Cardiac muscle cell (in vitro differentiated cells and primary cell): ENCODE measurements around the gene CHD6. TPM values are rescaled to one million over a fixed set of nuclear protein-coding genes. Genes with fewer than 3 reads are reported as not detected.
A peak's percentile ranks its signal among the peaks of the same experiment; 100 is the strongest.

Experiments used
- DNase-seq, 2 donors: peaks; one replicate each; pipeline versions ENCODE4 v3.0.0 to v3.0.0-alpha.2; 2010 to 2017; ENCODE audit warnings: low read depth in 1 of 2, low spot score in 1 of 2
- H3K27ac ChIP-seq: fragments of 200-600 bp; sonication (generic); 2 replicates; pipeline ENCODE4 v1.5.1; 2016
- H3K27me3 ChIP-seq: fragments of 200-600 bp; sonication (generic); 2 replicates; pipeline ENCODE4 v1.6.0; 2016; ENCODE audit warnings: control low read depth
- H3K36me3 ChIP-seq: fragments of 200-600 bp; sonication (generic); 2 replicates; pipeline ENCODE4 v1.5.1; 2016; ENCODE audit warnings: control low read depth
- H3K4me1 ChIP-seq: fragments of 200-600 bp; sonication (generic); 2 replicates; pipeline ENCODE4 v1.8.1; 2017; ENCODE audit warnings: low read depth, mild to moderate bottlenecking, mixed run types
- H3K4me3 ChIP-seq: fragments of 200-600 bp; sonication (generic); 2 replicates; pipeline ENCODE4 v1.5.1; 2016; ENCODE audit warnings: mild to moderate bottlenecking
- H3K9me3 ChIP-seq: fragments of 200-600 bp; sonication (generic); 2 replicates; pipeline ENCODE4 v1.5.1; 2017; ENCODE audit warnings: low read depth, mild to moderate bottlenecking, control low read depth
- CTCF ChIP-seq: IDR thresholded peaks from 2 replicates; pipeline ENCODE4 v1.5.1; 2012; ENCODE audit warnings: low read depth, mild to moderate bottlenecking, low read length
- polyA plus RNA-seq: library from polyadenylated mRNA; unstranded; fragments of >200 nt; fragmentation: Nextera tagmentation; extraction: Ambion mirVana; gene quantifications from 2 replicates; pipeline ENCODE4 v1.2.1, GENCODE V29; 2016
- total RNA-seq: library from RNA; depleted of rRNA; stranded (reverse); fragments of >200 nt; gene quantifications from 2 replicates; pipeline ENCODE4 v1.2.3, GENCODE V29; 2016

Gene CHD6, protein sequence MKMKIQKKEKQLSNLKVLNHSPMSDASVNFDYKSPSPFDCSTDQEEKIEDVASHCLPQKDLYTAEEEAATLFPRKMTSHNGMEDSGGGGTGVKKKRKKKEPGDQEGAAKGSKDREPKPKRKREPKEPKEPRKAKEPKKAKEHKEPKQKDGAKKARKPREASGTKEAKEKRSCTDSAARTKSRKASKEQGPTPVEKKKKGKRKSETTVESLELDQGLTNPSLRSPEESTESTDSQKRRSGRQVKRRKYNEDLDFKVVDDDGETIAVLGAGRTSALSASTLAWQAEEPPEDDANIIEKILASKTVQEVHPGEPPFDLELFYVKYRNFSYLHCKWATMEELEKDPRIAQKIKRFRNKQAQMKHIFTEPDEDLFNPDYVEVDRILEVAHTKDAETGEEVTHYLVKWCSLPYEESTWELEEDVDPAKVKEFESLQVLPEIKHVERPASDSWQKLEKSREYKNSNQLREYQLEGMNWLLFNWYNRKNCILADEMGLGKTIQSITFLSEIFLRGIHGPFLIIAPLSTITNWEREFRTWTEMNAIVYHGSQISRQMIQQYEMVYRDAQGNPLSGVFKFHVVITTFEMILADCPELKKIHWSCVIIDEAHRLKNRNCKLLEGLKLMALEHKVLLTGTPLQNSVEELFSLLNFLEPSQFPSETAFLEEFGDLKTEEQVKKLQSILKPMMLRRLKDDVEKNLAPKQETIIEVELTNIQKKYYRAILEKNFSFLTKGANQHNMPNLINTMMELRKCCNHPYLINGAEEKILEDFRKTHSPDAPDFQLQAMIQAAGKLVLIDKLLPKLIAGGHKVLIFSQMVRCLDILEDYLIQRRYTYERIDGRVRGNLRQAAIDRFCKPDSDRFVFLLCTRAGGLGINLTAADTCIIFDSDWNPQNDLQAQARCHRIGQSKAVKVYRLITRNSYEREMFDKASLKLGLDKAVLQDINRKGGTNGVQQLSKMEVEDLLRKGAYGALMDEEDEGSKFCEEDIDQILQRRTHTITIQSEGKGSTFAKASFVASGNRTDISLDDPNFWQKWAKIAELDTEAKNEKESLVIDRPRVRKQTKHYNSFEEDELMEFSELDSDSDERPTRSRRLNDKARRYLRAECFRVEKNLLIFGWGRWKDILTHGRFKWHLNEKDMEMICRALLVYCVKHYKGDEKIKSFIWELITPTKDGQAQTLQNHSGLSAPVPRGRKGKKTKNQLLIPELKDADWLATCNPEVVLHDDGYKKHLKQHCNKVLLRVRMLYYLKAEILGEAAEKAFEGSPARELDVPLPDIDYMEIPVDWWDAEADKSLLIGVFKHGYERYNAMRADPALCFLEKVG (N-terminal part only)
- total RNA-seq = 29.3 and 61.9 TPM in 2 replicates
- 56.3 and 75.5 TPM in 2 replicates for polyA plus RNA-seq

- H3K4me3 ChIP-seq = peak within 1 kb of the TSS; percentile 56
- no peaks in the 10 kb centered on the region for H3K36me3 ChIP-seq
- no peaks in the 10 kb centered on the region for H3K9me3 ChIP-seq
- peaks cover 6% of the 10 kb centered on the region for H3K4me1 ChIP-seq
- no peaks in the 10 kb centered on the region for H3K27me3 ChIP-seq
- H3K27ac ChIP-seq = peak within 1 kb of the TSS; percentile 97
- peak; percentile 100 for DNase-seq
- no peak for TF ChIP-seq CTCF
These were observed at the start of gene CHD6 for GRCh38 chr20:41617902-41618806. CHD6 (minus strand) TSS chr20:41618377; CDS start chr20:41551337, 67,040 bp downstream.

- Histone ChIP-seq H3K36me3 (no peaks in the 10 kb centered on the region), H3K4me3 (no peak overlapping the region), H3K4me1 (no peaks in the 10 kb centered on the region), H3K27ac (no peak overlapping the region), H3K27me3 (no peaks in the 10 kb centered on the region), H3K9me3 (no peaks in the 10 kb centered on the region)
- DNase-seq = peak in 1 of 2 donors; percentile 22
- TF ChIP-seq CTCF = no peak
These were observed 46.4 kb upstream of the CHD6 start for GRCh38 chr20:41664584-41664983.

DNA sequence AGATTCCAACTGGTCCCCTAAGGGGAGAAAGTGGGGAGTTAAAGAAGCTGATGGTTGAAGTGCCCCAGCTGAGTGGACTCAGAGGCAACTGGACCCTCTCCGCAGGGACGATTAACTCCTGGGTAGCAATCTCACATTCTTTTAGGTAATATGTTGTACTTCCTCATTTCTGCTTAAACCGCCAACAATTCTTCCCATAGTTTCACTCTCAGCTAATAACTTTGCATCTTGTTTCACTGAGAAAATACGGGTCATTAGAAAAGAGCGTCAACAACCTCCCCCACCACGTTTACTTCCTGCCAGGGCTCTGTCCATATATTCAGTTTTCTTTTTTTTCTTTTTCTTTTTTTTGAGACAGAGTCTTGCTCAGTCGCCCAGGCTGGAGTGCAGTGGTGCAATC lies 39.5 kb upstream of the CHD6 start:
- H3K4me1 ChIP-seq = no peaks in the 10 kb centered on the region
- H3K9me3 ChIP-seq = no peaks in the 10 kb centered on the region
- no peak for DNase-seq
- H3K27ac ChIP-seq = no peak overlapping the region
- no peaks in the 10 kb centered on the region for H3K36me3 ChIP-seq
- TF ChIP-seq CTCF = no peak
- no peak overlapping the region for H3K4me3 ChIP-seq
- H3K27me3 ChIP-seq = no peaks in the 10 kb centered on the region

GRCh38 chr20:41655962-41656618 lies 37.9 kb upstream of the CHD6 start:
- no peak overlapping the region for H3K4me3 ChIP-seq
- no peaks in the 10 kb centered on the region for H3K9me3 ChIP-seq
- H3K4me1 ChIP-seq = no peaks in the 10 kb centered on the region
- H3K27me3 ChIP-seq = no peaks in the 10 kb centered on the region
- no peak overlapping the region for H3K27ac ChIP-seq
- H3K36me3 ChIP-seq = no peaks in the 10 kb centered on the region
- TF ChIP-seq CTCF = no peak
- DNase-seq = no peak
